Kidney epithelial cell (primary cell): ENCODE data around the gene GRPEL2. TPM values are rescaled to one million over a fixed set of nuclear protein-coding genes. Genes with fewer than 3 reads are reported as not detected.

Experiments
- DNase-seq: peaks from one replicate; pipeline ENCODE4 v3.0.0-alpha.2; 2010; ENCODE audit warnings: low read depth
- H3K27me3 ChIP-seq: 2 replicates; pipeline ENCODE4 v1.6.0; 2011; ENCODE audit warnings: low read length; ENCODE audit not compliant: control insufficient read depth, insufficient read depth
- H3K36me3 ChIP-seq: 2 replicates; pipeline ENCODE4 v1.5.1; 2011; ENCODE audit warnings: low read length; ENCODE audit not compliant: control insufficient read depth, insufficient read depth
- H3K4me3 ChIP-seq: 2 replicates; pipeline ENCODE4 v1.5.1; 2011; ENCODE audit warnings: low read depth, mild to moderate bottlenecking, control low read depth, low read length
- CTCF ChIP-seq: IDR thresholded peaks from 2 replicates; pipeline ENCODE4 v1.5.1; 2011; ENCODE audit warnings: mild to moderate bottlenecking, moderate library complexity, low read length, control low read depth, inconsistent platforms; ENCODE audit not compliant: insufficient read depth, poor library complexity, severe bottlenecking
- total RNA-seq: library from RNA; depleted of rRNA; stranded (reverse); fragments of >200 nt; gene quantifications from 2 replicates; pipeline ENCODE4 v1.2.3, GENCODE V29; 2015

The GRPEL2 gene
- total RNA-seq, 1 donor from 2014 or later = 30.7 TPM

GRCh38 chr5:149383399-149383798 is 38.1 kb downstream of the GRPEL2 start:
- TF ChIP-seq CTCF = no peak
- no peak for DNase-seq
- H3K36me3 ChIP-seq = no peaks in the 10 kb centered on the region
- H3K4me3 ChIP-seq = no peak overlapping the region
- H3K27me3 ChIP-seq = peaks cover 4% of the 10 kb centered on the region

- Histone ChIP-seq H3K36me3 (no peaks in the 10 kb centered on the region), H3K27me3 (no peaks in the 10 kb centered on the region), H3K4me3 (no peak overlapping the region)
- DNase-seq = no peak
- no peak for TF ChIP-seq CTCF
These were observed 40.9 kb downstream of the GRPEL2 start for GRCh38 chr5:149386166-149386565.

GRCh38 chr5:149387081-149387631 is 41.9 kb downstream of the GRPEL2 start:
- Histone ChIP-seq H3K27me3 (no peaks in the 10 kb centered on the region), H3K4me3 (no peak overlapping the region), H3K36me3 (no peaks in the 10 kb centered on the region)
- no peak for DNase-seq
- TF ChIP-seq CTCF = no peak

GRCh38 chr5:149387982-149388381 is 42.7 kb downstream of the GRPEL2 start:
- Histone ChIP-seq H3K36me3 (no peaks in the 10 kb centered on the region), H3K27me3 (no peaks in the 10 kb centered on the region), H3K4me3 (no peak overlapping the region)
- no peak for DNase-seq
- no peak for TF ChIP-seq CTCF

- TF ChIP-seq CTCF = no peak
These were observed 43.3 kb downstream of the GRPEL2 start for GRCh38 chr5:149388498-149389190.

More at GRCh38 chr5:149388498-149389190, 43.3 kb downstream of the GRPEL2 start:
- Histone ChIP-seq H3K36me3 (no peaks in the 10 kb centered on the region), H3K27me3 (no peaks in the 10 kb centered on the region), H3K4me3 (no peak overlapping the region)
- no peak for DNase-seq
